Astrocyte of the cerebellum (primary cell): Measurements from ENCODE around the gene OR51G2.
"Not testable (repeated sequence)": the region's sequence is repeated elsewhere in the genome, so short reads cannot be mapped to it uniquely, and the experiment has no call there.

Experiments used
- DNase-seq: peaks from one replicate; pipeline ENCODE4 v3.0.0-alpha.2; 2011; ENCODE audit warnings: low read depth
- H3K4me3 ChIP-seq: 2 replicates; pipeline ENCODE4 v1.5.1; 2011; ENCODE audit warnings: mild to moderate bottlenecking, low read depth, low read length, moderate library complexity
- CTCF ChIP-seq: IDR thresholded peaks from 2 replicates; pipeline ENCODE4 v1.5.1; 2012; ENCODE audit warnings: low read length, low read depth, moderate library complexity, mild to moderate bottlenecking; ENCODE audit errors: missing control alignments
- in situ Hi-C: cut with HindIII; loops from 2 replicates; pipeline ENCODE4 v1.10.0; 2017; ENCODE audit warnings: low sequenced_read_pairs

The OR51G2 gene, protein sequence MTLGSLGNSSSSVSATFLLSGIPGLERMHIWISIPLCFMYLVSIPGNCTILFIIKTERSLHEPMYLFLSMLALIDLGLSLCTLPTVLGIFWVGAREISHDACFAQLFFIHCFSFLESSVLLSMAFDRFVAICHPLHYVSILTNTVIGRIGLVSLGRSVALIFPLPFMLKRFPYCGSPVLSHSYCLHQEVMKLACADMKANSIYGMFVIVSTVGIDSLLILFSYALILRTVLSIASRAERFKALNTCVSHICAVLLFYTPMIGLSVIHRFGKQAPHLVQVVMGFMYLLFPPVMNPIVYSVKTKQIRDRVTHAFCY

DNA sequence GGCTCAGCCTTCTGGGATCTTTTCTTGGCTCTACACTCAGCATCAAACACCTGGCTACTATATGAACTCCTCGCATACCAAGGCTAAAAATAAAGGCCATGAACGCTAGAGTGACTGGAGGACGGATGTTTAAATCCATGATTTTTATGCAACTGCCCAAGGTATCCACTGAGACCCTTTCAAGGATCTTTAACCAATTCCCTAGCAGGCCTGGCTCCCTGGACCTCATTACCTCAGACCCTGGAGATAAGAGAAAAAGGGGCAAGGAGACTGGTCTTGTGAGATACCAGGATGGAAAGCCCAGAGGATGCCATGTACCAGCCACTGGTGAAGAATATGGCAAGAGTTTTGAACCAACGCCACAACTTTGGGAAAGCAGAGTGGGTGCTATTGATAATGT lies at the start of gene OR51G2:
Gene OR51G2, minus strand, starts transcription at position 101 of the 400 bp plus-strand sequence. CDS start 3,687 bp downstream, outside the sequence.
- in situ Hi-C loops: no loop called here
- TF ChIP-seq CTCF: no peak
- no peak for DNase-seq
- no peak within 1 kb of the TSS for H3K4me3 ChIP-seq

GRCh38 chr11:4962816-4963215 lies 43.7 kb upstream of the OR51G2 start:
- DNase-seq: no peak
- in situ Hi-C loops: no loop called here
- H3K4me3 ChIP-seq: no peak overlapping the region
- no peak for TF ChIP-seq CTCF

- no peak overlapping the region for H3K4me3 ChIP-seq
- DNase-seq: no peak
- TF ChIP-seq CTCF: no peak
- in situ Hi-C loops: no loop called here
Observed at GRCh38 chr11:4960877-4961276, 41.7 kb upstream of the OR51G2 start.

GRCh38 chr11:4957396-4957795 lies 38.2 kb upstream of the OR51G2 start:
- TF ChIP-seq CTCF: no peak
- DNase-seq: no peak
- in situ Hi-C loops: no loop called here

DNA sequence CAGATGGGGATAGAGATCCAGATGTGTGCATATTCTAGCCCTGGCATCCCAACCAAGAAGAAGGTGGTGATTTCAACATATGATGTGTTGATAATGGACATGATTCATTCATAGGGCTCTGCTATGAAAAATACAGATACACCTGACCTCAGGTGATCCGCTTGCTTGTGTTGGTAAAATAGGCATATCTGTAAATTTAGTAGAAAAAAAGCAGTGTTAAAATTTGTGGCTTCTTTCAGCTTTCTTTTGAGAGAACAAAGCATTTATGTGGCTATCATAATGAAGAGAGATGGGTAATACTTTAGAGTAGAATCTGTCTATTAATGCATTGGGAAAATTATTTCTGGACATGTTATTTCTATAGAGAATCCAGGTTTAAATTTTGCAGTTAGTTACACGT lies 36.5 kb upstream of the OR51G2 start, which contains the start of gene OR51A2:
Gene OR51A2, minus strand, starts transcription at position 101 of the 400 bp plus-strand sequence. Its CDS starts 0 bp downstream, at position 101.
- DNase-seq, in situ Hi-C loops, H3K4me3 ChIP-seq: not testable (repeated sequence)

More at GRCh38 chr11:4957396-4957795, 38.2 kb upstream of the OR51G2 start:
- H3K4me3 ChIP-seq: no peak overlapping the region

DNA sequence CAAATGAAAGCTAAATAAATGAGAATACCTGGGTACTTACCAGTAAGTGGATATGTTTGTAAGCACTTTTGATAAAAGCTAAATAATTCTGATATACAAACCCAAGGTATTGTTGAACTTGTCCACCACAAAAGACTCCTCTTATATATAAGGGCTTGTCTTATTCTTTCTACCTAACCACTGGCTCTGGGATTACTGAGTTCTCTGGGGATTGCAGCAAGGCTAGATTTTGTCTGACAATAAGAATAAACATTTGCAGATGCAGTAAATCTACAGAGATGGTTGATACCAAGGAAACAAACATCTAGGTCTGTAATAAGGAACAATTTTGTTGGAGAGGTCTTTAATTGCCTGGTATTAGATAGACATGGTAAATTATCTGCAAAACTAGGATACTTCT lies 28.4 kb upstream of the OR51G2 start, which contains the start of gene OR51A4:
Gene OR51A4, minus strand, starts transcription at position 101 of the 400 bp plus-strand sequence. CDS start 505 bp downstream, outside the sequence.
- DNase-seq: no peak
- no peak for TF ChIP-seq CTCF
- H3K4me3 ChIP-seq: no peak within 1 kb of the TSS
- in situ Hi-C loops: no loop called here

DNA sequence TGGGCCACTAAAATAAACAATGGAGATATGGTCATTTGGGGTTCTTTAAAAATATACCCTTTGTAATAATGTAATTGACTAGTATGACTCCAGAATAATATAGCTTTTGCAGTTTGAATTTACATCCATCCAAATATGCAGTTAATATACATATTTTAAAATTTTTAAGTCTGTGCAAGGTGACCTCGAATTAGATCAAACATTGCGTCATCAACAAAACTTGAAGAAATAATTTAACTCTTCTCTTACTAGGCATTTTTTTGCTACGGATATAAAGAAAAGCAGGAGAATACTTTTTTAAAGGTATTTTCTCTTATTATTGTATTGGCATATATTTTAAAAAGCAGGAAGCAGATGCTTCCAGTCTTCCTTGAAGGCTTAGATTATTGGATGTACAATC lies 17.6 kb upstream of the OR51G2 start:
- no peak for TF ChIP-seq CTCF
- DNase-seq: no peak
- in situ Hi-C loops: no loop called here
- H3K4me3 ChIP-seq: no peak overlapping the region
